NT2/D1 (cell line): Measurements from ENCODE around the gene PLBD2.

Source experiments
- YY1 ChIP-seq: IDR thresholded peaks from 2 replicates; pipeline ENCODE4 v1.6.1; 2011; ENCODE audit not compliant: insufficient read length, insufficient read depth
- ZNF274 ChIP-seq: IDR thresholded peaks from 2 replicates; pipeline ENCODE4 v1.6.1; 2011; ENCODE audit warnings: mild to moderate bottlenecking, low read depth, low read length

- TF ChIP-seq YY1 (no peak), ZNF274 (no peak)
These were observed 8.4 kb downstream of the PLBD2 start for GRCh38 chr12:113366827-113367226.
